DMS79 (cell line): ENCODE data around the gene SLC38A4.
"Not testable (repeated sequence)": the region's sequence is repeated elsewhere in the genome, so short reads cannot be mapped to it uniquely, and the experiment has no call there.

Experiments used
- DNase-seq: peaks from one replicate; lab custom pipeline; 2025; lab: John Stamatoyannopoulos, UW

SLC38A4 gene

GRCh38 chr12:46825591-46826414 is at the start of gene SLC38A4:
TSS of gene SLC38A4 (minus strand) at chr12:46825997. CDS start at chr12:46793071, 32,926 bp downstream.
- DNase-seq: no peak

GRCh38 chr12:46875095-46875494 is 49.3 kb upstream of the SLC38A4 start:
- DNase-seq: no peak

- DNase-seq: no peak
These were observed 48.8 kb upstream of the SLC38A4 start for GRCh38 chr12:46874642-46875041.

DNA sequence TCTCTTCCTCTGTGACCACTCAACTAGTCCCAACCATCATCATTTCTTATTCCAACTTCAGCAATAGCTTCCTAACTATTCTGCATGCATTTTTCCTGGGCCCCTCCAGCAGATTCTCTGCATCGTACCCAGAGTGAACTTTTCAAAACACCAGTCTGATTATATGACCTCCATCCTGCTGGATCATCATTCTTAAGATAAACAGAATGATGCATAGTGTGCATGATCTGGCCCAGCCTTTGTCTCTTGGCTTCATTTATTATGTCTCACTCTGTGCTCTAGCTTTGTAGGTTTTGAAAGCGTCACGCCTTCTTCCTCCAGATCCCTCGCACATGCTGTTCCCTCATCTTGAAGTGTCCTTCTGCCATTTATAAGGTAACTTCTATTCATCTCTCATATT is 46.3 kb upstream of the SLC38A4 start:
- DNase-seq: no peak

- no peak for DNase-seq
These were observed 39.5 kb upstream of the SLC38A4 start for GRCh38 chr12:46865311-46865710.

DNA sequence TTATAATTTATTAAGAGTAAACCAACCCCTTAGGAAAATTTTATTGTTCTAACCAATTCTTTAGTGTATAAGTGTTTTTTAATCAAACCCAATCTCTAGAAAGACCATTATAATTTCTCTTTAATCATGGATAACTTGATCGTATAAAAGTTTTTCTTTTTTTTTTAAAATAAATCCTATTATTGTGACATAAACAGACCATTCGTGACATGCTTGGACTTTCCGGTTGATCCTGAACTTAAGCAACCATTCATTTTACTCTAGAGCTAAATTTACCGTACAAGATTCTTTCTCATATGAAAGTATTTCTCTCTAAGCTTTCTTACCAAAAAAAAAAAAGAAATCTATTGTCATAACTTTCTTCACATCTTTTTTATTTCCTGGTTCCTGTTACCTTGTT is 32.6 kb upstream of the SLC38A4 start:
- no peak for DNase-seq

GRCh38 chr12:46857486-46857885 is 31.7 kb upstream of the SLC38A4 start:
- DNase-seq: no peak

- no peak for DNase-seq
These were observed 30.0 kb upstream of the SLC38A4 start for GRCh38 chr12:46855760-46856159.

GRCh38 chr12:46854188-46854587 is 28.4 kb upstream of the SLC38A4 start:
- DNase-seq: not testable (repeated sequence)

DNA sequence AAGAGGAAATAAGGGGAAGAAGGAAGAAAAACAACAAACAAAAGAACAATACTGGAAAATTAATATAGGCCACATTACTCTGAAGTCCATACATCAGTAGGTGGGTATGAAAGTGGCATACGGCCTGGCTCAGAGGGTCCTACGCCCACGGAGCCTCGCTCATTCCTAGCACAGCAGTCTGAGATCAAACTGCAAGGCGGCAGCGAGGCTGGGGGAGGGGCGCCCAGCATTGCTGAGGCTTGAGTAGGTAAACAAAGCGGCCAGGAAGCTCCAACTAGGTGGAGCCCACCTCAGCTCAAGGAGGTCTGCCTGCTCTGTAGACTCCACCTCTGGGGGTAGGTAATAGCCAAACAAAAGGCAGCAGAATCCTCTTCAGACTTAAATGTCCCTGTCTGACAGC is 23.0 kb upstream of the SLC38A4 start:
- not testable (repeated sequence) for DNase-seq

DNA sequence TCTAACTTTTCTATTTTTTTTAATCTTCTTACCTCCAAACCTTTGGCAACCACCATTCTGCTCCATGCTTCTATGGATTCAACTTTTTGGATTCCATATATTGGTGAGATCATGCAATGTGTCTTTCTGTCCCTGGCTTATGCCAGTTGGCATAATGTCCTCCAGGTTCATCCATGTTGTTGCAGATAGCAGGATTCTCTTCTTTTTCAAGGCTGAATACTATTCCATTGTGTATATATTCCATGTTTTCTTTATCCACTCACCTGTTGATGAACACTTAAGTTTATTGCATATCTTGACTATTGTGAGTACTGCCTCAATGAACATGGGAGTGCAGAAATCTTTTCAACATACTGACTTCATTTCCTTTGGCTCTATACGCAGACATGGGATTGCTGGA is 21.2 kb upstream of the SLC38A4 start:
- no peak for DNase-seq

- DNase-seq: no peak
These were observed 18.0 kb upstream of the SLC38A4 start for GRCh38 chr12:46843811-46844210.

DNA sequence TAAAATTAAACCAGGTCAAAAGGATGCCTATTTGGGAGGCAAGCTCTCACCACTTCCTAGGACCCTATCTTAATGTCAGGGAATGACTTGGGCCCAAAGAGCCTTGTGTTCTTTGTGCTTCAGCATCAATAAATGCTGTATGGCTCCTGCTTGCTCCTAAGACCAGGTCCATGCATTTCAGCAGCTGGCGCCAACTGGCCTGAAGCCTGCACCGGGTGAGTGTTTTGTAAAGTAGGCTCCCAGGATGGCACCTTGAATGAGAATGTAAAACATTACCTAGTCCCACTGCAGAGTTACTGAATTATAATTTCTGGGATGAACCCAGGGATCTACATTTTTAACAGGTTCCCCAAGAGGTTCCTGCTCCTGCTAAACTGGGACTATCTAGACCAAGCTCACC is 16.1 kb upstream of the SLC38A4 start:
- DNase-seq: no peak

DNA sequence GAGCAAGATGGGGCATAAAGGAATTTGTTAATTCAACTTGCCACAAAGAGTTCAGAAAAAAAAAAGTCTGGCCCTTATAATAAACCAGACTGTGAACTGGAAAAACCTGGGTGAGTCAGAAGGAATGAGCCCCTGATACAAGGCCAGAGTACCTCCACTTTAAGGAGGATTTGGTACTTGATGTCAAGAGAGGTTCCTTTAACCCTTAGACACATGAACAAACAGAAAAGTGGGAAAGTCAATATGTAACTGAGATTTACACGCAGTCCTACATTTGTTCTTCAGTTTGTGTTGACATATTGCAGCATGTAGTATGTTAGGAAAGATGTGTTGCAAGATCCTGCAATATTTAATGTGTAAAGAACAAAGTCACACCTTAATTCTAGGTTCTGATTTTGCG is 14.2 kb upstream of the SLC38A4 start:
- DNase-seq: no peak

- no peak for DNase-seq
These were observed 13.4 kb upstream of the SLC38A4 start for GRCh38 chr12:46839232-46839631.

GRCh38 chr12:46835785-46836184 is 10.0 kb upstream of the SLC38A4 start:
- no peak for DNase-seq

DNA sequence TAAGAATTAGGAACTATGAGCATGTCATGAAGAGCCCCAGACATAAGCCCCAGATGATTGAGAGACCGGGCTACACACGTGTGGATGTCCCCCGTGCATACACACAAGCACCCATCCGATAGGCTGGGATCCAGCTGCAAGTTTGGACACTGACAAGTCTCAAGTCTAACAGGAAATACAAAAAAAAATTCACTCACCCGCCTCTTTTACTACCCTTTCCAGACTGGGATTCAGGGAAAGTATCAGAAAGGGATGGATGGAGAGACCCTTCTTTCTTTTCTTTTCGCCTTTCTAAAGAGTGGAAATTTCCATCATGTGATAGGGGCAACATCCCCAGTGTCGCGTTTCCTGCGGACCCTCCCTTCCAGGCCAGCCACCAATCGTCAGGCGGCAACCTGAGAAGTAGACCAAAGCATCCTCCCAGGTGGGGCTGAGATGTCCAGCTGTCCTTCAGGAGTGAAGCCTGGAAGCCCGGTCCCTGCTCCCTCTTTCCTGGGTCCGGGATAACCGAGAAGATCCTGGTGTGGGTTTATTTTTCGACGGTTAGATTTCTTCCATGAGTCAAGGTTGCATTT is 6.4 kb upstream of the SLC38A4 start:
- no peak for DNase-seq

DNA sequence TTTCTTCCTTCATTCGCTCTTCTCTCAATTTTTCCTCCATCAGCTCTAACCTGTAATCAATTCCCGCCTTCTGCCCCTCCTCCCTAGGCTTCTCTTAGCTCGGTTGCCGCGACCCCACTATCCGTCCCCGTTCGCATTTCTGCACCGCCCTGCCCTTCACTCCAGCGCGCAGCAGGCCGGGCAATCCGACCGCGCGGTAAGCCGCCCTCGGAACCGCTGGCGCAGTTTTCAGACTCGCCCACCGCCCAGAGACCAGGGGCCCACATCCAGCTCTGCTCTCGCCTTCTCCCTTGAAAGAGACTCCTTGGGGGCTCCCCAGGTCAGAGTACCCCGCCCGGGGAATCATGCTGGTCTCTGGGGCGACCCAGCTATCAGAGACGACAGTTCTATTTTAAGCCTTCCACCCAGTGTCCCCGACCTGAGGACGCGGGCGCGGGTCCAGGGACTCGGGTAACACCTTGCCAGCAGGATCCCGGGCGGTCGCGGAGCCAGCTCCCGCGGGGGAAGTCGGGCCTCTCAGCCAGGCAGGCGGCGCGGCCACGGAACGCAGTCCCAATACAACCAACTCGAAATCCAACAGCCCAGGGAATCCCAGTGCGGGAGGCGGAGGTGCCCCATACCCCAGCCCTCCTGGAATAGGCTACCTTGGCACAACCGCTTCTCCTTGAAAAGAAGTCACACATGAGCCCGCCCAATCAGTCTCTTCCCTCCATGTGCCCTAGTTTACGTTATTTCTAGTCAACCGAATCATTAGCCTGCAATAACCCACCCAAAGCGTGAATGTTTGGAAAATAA is 5.7 kb upstream of the SLC38A4 start:
- no peak for DNase-seq

DNA sequence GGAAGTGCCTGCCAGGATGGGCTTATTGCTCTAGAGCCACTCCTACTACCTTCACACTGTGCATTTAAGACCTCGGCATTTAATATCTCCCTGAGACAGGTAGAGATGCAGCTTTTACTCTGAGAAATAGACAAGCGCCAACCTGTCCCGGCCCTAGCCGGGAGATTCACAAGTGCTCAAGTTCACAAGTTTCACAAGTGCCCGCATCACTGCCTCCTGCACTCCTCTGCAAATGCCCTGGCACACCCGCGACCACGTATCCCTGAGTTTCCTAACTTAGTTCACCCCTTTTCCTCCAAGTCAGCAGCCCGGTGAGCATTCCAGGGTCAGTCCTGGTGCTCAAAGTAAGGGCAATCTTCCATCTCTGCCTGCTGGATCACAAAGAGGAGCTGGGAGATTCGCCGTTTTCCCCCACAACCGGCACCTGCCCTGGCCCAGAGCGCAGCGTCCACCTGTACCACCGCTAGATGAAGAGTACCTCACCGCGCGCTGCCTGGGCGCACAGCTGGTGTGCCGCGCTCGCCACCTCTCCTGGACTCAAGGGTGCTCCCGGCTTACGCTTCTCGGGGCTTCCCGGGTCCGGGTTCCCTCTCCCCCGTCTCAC is 5.0 kb upstream of the SLC38A4 start:
- no peak for DNase-seq

DNA sequence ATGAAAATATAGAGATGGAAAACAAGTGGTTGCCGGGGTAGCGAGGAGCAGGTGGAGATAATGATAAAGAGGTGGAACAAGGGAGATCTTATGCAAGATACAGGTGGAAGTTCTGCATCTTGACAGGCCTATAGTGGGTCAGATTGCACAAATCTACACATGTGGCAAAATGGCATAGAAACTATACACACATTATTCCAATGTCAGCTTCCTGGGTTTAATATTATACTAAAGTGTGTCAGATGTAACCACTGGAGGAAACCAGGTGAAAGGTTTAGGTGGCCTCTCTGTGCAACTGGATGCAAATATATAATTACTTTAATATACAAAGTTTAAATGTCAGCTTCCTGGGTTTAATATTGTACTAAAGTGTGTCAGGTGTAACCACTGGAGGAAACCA is 1.1 kb downstream of the SLC38A4 start:
- no peak for DNase-seq

- DNase-seq: no peak
These were observed 7.2 kb downstream of the SLC38A4 start for GRCh38 chr12:46818642-46819041.

GRCh38 chr12:46815809-46816208 is 10.0 kb downstream of the SLC38A4 start:
- DNase-seq: no peak

GRCh38 chr12:46814143-46814542 is 11.7 kb downstream of the SLC38A4 start:
- no peak for DNase-seq
